ENCODE measurements around the gene LRRC61.

LRRC61 gene

DNA sequence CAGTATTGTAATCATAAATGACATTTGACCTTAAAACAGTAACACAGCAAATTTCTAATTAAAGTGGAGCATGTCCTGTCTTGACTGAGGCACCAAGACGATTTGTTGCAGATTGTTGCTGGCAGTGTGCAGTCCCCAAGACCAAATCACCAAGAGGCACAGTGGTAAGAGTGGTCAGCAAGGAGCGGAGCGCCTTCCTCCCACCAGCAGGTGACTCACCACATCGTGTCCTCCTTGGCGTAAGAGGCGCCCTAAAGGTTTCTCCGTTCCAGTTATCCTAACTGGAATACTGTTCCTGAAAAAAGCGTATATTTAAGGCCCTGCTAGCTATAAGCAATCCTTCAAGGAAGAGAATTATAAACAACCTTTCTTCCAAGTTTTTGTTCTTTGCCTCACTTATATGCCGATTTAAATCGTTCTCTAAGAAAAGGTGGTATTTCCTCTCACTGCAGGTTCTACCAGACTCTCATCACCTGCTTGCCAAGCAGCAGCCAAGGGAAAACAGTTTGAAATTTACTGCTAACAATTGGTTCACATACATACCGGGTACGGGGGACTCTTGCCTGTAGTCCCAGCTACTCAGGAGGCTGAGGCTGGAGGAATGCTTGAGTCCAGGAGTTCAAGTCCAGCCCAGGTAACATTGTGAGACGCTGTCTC is 34.7 kb downstream of the LRRC61 start:
- DNase-seq, result no peak

DNA sequence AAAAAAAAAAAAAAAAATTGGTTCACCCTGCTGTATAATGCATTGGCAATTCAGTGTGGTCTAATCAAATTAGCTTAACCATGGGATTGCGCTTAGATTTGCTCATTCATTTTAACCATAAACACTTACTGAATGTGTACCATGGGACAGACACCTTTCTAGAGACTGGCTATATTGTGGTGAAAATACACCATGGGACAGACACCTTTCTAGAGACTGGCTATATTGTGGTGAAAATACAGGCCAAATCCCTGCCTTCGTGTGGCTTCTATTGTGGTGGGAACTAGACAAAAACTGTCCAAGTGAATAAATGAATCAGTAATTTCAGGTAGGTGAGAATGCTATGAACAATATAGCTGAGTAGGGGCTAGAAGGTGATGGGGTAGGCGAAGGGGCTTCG is 35.3 kb downstream of the LRRC61 start:
- no peak for DNase-seq

DNA sequence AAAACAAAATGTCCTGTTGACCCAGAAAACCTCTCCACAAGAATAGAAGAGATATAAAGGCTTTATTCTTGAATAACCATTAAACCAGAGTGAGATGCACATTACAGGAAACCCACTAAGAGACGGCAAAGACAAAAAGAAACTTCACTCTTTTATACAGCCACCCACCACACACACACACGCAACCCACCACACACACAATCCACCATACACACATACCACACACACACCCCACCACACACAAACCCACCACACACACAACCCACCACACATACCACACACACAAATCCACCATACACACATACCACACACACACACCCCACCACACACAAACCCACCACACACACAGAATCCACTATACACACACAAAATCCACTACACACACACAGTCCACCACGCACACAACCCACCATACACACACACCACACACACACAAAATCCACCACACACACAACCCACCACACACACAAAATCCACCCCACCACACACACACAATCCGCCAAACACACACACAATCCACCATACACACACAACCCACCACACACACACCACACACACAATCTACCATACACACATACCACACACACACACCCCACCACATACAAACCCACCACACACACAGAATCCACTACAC is 36.0 kb downstream of the LRRC61 start:
- no peak for DNase-seq

DNA sequence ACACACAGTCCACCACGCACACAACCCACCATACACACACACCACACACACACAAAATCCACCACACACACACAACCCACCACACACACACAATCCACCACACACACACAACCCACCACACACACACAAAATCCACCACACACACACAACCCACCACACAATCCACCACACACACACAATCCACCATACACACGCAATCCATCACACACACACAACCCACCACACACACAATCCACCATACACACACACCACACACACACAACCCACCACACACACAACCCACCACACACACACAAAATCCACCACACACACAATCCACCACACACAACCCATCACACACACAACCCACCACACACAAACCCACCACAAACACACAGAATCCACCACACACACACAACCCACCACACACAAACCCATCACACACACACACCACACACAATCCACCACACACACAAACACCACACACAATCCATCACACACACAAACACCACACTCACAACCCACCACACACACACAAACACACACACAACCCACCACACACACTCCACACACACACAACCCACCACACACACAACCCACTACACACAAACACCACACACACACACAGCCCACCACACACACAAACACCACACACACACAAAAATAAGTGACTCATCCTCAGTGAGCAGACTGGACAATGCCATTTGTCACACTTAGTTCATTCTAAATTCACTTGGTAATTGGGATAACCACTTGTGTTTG is 36.6 kb downstream of the LRRC61 start:
- no peak for DNase-seq

DNA sequence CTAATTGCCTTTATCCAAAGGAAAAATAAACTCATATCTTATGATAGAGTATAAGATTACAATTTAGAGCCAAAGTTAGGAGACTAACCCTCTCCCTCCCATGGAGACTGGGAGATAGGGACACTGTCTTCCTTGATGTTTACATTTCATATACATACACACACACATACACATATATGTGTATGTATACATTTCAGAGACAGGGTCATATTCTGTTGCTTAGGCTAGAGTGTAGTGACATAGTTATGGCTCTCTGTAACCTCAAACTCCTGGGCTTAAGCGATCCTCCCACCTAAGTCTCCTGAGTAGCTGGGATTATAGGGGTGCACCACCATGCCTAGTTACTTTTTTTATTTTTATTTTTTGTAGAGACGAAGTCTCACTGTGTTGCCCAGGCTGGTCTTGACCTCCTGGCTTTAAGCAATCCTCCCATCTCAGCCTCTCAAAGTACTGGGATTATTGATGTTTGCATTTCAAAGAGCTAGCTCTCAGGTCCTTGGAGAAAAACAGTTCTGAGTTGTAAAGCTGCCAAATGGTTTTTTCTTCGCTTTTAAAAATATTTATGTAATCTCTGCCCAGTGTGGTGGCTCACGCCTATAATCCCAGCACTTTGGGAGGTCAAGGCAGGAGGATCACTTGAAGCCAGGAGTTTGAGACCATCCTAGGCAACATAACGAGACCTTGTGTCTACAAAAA is 37.4 kb downstream of the LRRC61 start:
- DNase-seq, result no peak

DNA sequence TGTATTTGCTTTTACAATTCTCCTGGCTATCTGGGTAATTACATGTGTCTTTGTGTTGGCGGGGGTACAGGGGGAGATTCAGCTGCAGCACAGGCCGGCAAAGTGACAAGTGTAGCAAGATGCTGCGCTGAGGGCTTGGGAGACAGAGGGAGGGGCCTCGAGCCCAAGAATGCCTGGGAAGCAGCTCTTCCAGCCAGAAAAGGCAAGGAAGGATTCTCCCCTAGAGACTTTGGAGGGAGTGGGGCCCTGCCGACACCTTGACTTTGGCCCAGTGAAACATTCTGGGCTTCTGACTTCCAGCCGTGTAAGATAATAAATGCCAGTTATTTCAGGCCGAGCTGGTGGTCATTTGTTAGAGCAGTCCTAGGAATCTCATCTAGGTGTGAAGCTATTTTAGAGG is 38.2 kb downstream of the LRRC61 start:
- DNase-seq, result no peak

DNA sequence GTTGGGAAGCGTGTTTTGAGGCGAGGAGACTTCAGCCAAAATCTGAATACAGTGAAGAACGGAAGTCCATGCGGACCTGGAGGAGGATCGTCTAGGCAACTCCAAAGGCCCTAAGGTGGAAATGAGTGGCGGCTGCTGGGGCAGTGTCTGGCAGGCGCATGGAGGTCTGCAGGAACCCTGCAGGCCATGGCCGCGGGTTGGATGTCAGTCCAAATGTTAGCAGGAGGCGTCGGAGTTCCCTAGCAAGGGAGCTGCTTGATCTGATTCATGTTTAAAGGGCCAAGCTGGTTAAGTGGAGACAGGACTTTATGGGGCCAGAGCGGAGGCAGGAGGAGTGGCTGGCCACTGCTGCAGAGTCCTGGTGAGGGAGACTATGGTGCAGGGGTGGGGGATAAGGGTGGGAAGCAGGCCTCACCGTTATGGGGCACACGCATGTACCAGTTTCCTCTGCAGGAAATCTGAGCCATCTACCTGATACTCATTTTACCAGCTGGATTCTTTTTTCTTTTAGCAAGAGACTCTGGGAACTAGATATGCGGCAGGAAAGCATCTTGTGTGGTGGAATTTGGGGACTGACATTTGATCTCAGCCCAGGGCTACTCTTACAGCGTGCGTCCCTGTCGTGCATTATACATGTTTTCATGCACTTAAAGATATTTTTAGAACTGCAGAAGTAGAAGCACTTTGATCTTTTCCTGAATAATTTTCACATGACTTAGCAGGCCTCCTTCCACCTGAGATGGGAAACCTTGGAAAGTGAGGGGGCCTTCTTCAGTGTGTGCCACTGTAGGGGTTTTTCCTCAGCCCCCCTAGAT is 38.9 kb downstream of the LRRC61 start:
- DNase-seq, result no peak

DNA sequence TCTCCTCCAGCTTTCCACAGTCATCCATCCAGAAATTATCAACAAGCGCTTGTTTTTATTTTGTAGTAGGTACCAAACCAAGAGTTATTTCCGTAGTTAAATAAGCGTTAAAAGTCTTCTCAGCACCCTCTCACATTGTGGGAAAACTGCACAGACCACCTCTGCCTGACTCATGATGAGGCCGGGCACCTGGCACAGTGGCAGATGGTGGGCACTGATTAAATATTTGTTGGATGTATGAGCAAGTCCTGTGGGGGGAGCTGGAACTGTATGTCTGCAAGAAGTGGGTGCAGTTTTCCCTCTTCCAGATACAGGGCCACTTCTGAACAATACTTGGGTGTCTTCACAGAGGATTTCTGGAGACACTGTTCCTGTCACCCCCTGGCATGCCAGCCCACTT is 40.2 kb downstream of the LRRC61 start:
- DNase-seq, result no peak

DNA sequence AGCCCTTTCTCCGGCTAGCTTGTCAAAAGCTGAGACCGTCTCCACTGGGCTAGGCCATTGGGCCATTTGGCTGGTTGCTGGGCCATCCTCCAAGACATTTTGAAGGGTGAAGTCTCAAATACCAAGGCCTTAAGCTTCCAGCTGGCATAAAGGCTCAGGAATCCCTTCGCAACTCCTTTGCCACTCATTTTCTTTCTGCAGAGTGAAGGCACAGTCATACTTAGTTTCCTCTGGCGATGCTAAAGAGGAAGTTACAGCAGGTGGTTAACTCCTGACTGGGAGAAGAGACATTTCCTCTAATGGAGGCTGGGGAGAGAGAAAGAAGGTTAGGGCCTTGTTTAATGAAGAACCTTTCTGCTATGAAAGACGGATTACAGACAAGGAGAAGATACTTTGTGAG is 40.7 kb downstream of the LRRC61 start:
- no peak for DNase-seq

DNA sequence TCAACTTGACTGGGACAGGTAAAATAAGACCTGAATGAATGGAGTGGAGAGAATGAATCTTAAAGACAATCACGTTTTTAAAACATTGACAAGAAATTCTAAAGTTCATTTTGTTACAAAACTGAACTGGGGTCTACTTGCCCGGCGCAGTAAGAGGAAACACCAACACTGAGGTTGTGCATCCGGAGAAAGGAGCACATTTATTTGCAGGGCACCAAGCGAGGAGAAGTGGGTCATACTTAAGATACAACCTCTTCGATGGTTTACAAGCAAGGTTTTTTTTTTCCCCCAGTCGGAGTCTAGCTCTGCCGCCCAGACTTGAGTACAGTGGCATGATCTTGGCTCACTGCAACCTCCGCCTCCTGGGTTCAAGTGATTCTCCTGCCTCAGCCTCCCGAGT is 42.0 kb downstream of the LRRC61 start:
- DNase-seq, result no peak

DNA sequence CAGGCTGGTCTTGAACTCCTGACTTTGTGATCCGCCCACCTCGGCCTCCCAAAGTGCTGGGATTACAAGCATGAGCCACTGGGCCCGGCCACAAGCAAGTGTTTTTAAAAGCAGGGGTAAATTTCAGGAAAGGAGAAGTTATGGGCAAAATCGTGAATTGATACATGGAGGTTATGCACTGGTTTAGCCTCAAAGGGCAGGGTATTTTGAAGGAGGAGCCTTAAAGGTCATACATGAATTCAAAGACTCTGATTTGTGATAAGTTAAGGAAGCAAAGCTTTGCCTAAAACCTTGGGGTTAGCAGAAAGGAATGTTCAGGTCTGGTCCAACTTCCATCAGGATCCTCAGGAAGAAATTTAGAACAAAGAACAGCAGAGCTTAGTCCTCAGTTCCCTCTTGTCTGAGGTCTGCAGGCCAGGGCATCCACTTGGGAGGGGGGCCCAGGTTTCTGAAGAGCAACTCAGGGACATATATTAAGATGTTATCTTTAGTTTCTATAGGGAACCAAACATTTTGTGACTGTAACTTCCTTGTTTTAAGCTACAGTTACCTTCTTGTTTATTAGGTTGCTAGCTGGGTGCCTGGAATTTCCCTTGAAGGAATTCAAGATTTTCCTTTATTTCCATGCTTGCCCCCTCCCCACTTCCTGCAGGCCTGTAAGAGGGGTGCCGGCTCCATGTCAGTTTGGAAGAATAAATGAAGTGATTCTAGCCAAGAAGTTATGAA is 42.7 kb downstream of the LRRC61 start:
- DNase-seq, result peak in 1 of 6 experiments; percentile 8

DNA sequence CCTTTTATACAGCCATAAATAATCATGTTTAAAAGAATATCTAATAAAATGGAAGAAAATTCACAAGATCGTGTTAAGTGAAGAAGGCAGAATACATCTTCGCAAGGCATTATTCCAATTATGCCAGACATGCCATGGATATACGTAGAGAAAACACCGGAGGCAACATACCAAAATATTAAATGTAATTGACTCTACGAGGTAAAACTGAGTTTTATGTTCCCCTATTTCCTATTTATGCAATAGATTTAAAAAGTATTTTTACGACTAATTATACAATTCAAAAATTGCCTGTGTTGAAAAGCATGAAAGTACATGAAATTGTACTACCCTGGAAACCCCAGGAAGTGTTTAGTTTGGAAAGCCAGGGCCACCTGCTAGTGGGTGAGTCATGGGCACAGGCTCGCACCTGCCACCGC is 44.5 kb downstream of the LRRC61 start:
- DNase-seq, result no peak

DNA sequence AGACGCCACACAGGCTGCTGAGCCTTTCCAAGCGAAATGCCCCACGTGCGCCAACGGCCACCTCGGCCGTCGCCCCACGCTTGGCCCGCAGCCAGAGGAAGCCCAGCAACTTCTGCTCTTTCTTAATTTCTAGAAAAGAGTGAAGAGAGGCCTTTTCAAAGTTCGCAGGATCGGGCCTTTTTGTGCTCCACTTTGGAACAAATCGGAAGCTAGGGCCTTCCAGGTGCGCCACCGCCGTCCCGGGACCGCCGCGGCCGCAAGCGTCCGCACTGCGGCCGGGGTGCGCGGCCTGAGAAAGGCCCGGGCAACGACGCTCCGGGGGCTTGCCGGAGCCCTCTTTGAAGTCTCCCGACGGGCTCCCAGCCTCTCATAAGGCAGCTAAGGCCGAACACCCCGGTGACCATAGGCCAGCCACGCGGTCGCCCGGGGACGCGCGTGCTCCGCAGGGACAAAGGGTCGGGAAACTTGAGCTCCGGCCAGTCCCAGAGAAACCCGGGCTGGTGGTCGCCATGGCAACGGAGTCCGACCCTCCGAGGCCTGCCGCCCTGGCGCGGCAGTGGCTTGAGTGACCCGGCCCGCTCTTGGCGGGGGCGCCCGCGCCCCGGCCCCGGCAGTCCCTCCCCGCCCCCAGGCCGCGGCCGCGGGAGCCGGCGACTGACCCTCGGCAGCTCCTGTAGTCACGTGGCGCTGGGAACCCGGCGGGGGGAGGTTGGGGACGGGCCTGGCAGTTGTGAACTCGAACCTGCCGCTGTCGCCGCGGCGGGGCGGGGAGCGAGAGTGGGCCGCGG is 45.1 kb downstream of the LRRC61 start, which contains the start of gene REPIN1:
TSS of gene REPIN1 (plus strand) at position 727 of the 788 bp plus-strand sequence. CDS start 890 bp downstream, outside the sequence.
- peak; percentile 66 to 86 (median 70) for DNase-seq

DNA sequence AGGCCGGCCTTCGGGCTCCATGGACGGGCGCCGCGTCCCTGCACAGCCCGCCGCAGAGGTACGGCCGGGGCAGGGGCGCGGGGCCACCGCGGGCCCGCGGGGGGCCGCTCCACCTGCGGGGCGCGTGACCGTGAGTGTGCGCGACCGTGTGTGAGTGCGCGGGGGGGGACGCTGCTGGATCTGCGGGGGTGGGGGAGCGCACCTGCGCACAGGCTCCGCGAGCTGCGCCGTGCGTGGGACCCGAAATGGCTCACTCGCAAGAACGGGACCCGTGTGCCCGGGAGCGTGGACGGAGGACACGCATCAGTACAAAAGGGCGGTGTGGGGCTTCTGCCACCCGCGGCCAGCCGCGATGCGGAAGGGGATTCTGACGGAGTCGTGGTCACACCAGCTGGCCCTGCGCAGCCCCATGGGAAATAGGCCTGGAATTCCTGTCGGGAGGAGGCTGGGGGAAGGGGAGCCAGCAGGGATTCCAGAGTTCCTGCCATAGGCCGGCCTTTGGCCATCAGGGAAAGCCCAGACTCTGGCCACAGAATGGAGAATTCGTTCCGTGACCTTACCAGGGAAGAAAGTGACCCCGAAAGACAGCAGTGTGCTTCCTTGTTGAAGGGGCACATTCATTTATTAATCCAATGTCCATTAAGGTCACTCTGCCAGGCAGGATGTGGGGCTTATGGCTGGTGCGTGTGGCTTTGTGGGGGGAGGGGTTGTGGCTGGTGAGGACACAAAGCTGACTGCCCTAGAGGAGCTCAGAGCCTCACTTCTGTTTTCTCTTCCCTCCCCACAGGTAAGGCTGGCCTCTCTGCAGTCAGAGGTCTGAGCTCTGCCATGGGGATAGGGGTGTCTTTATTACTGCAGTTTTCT is 46.0 kb downstream of the LRRC61 start:
- DNase-seq, result peak; percentile 65 to 86 (median 70)

DNA sequence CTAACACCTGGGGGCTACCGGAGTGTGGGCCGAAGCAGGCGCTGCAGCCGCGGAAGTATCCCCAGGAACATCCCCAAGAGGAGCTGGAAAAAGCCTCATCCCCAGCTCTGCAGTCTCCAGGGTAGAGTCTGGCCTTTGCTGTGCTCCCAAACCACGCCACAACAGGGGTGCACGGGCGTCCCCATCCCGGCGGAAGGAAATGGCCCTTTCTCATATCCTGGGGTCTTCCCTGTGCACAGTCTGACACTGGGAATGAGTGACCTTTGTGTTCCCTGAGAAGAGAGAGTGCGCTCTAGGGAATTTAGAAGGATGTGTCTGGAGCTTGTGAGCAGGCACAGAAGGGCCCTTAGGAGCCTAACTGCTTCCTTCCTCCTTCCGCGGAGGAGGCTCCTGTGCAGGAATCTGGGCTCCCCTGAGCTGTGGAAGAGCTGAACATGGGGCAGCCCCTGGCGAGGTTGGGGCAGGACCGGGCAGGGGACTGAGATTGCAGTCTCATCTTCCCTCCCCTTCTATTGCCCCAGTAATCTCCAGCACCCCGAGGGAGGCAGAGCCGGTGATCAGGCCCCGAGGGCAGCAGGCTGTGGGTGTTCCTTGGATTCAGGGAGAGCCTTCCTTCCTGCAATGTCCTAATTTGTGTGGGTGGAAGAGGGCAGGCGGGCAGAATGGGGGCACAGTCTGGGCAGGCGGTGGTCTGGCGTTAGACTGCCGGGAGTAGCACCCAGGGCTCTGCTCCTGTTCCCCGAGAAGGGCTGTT is 46.8 kb downstream of the LRRC61 start:
- peak in 1 of 6 experiments; percentile 22 for DNase-seq

DNA sequence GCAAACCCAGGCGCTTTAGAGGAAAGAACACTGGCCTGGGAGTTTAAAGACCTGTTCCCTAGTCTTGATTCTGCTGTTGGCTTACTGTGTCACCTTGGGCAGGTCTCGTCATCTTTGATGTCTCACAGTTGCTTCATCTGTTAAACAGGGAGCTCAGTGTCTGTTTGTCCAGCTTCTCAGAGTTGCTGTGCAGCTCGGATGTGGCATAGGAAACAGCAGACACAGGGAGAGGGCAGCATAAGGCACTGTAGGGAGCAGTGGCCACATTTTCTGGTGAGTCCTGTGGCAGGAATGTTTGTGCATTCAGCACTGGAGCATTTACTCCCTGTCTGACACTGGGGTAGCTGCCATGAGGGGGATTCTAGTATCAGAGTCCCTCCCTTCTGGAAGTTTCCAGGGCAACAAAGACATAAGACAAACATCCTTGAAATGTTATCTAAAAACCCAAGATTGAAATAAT is 47.5 kb downstream of the LRRC61 start:
- DNase-seq, result no peak

DNA sequence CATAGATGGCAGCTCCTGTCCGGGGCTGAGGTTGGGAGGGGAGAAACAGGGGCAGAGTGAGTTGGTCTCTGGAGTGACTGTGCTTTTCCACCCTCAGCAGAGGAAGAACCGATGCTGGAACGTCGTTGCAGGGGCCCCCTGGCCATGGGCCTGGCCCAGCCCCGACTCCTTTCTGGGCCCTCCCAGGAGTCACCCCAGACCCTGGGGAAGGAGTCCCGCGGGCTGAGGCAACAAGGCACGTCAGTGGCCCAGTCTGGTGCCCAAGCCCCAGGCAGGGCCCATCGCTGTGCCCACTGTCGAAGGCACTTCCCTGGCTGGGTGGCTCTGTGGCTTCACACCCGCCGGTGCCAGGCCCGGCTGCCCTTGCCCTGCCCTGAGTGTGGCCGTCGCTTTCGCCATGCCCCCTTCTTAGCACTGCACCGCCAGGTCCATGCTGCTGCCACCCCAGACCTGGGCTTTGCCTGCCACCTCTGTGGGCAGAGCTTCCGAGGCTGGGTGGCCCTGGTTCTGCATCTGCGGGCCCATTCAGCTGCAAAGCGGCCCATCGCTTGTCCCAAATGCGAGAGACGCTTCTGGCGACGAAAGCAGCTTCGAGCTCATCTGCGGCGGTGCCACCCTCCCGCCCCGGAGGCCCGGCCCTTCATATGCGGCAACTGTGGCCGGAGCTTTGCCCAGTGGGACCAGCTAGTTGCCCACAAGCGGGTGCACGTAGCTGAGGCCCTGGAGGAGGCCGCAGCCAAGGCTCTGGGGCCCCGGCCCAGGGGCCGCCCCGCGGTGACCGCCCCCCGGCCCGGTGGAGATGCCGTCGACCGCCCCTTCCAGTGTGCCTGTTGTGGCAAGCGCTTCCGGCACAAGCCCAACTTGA is 48.2 kb downstream of the LRRC61 start:
- no peak for DNase-seq

DNA sequence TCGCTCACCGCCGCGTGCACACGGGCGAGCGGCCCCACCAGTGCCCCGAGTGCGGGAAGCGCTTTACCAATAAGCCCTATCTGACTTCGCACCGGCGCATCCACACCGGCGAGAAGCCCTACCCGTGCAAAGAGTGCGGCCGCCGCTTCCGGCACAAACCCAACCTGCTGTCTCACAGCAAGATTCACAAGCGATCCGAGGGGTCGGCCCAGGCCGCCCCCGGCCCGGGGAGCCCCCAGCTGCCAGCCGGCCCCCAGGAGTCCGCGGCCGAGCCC is 48.8 kb downstream of the LRRC61 start:
- DNase-seq, result no peak

Measured in stimulated activated naive CD4-positive, alpha-beta T cell (primary cell).